Activated CD4-positive, alpha-beta T cell treated with anti-CD3 and anti-CD28 coated beads, Interleukin-2, amount 10 ng/mL, durations not matched to agents 7 days and 5 days (primary cell): Measurements from ENCODE around the gene MYO9A. TPM values are rescaled to one million over a fixed set of nuclear protein-coding genes. Genes with fewer than 3 reads are reported as not detected.
"Not testable (repeated sequence)": the region's sequence is repeated elsewhere in the genome, so short reads cannot be mapped to it uniquely, and the experiment has no call there.

Source experiments
- CTCF ChIA-PET: fragments of 350-600 bp; sonication (Branson Sonifier 250); formaldehyde crosslinking; loops from one replicate; lab custom pipeline; 2021; ENCODE audit warnings: antibody characterized with exemption; lab: Charles Lee
- POLR2A ChIA-PET: fragments of 350-600 bp; sonication (Branson Sonifier 250); formaldehyde crosslinking; loops from one replicate; lab custom pipeline; 2021; ENCODE audit warnings: antibody characterized with exemption; lab: Charles Lee
- DNase-seq: peaks from one replicate; pipeline ENCODE4 v3.0.0-alpha.2; 2020
- H3K27ac Mint-ChIP-seq: one replicate; pipeline ENCODE4 v1.8.0; 2021; ENCODE audit warnings: mild to moderate bottlenecking, moderate library complexity, mixed read lengths
- H3K27me3 Mint-ChIP-seq: one replicate; pipeline ENCODE4 v1.8.0; 2021; ENCODE audit warnings: mixed read lengths
- H3K36me3 Mint-ChIP-seq: one replicate; pipeline ENCODE4 v1.8.0; 2021; ENCODE audit warnings: low read depth, mixed read lengths
- H3K4me1 Mint-ChIP-seq: one replicate; pipeline ENCODE4 v1.8.0; 2021; ENCODE audit warnings: mixed read lengths
- H3K4me3 Mint-ChIP-seq: one replicate; pipeline ENCODE4 v1.8.0; 2021; ENCODE audit warnings: mild to moderate bottlenecking, moderate library complexity, mixed read lengths
- H3K9me3 Mint-ChIP-seq: one replicate; pipeline ENCODE4 v1.8.0; 2021; ENCODE audit warnings: mixed read lengths
- total RNA-seq, 2 experiments: library from RNA; stranded (reverse); gene quantifications; one replicate each; pipeline ENCODE4 v1.2.3, GENCODE V29; 2021

The MYO9A gene
- total RNA-seq, 2 experiments from 2014 or later = 21.8 to 24.1 TPM

GRCh38 chr15:72011302-72011942, 106.5 kb downstream of the MYO9A start:
- no peaks in the 10 kb centered on the region for H3K9me3 Mint-ChIP-seq
- no peak overlapping the region for H3K27ac Mint-ChIP-seq
- no peak overlapping the region for H3K4me3 Mint-ChIP-seq
- peaks cover 3% of the 10 kb centered on the region for H3K36me3 Mint-ChIP-seq
- POLR2A ChIA-PET = no interaction called here
- DNase-seq = no peak
- CTCF ChIA-PET = interaction anchor here (0.7 kb wide), 1 partner anchor 627 kb away, joined by 3 read pairs; no protein-coding TSS in a partner anchor
- no peaks in the 10 kb centered on the region for H3K4me1 Mint-ChIP-seq
- H3K27me3 Mint-ChIP-seq = no peaks in the 10 kb centered on the region

GRCh38 chr15:72009222-72009621, 108.7 kb downstream of the MYO9A start:
- Mint-ChIP-seq H3K27me3 (no peaks in the 10 kb centered on the region), H3K4me3 (no peak overlapping the region), H3K27ac (no peak overlapping the region), H3K9me3 (no peaks in the 10 kb centered on the region), H3K4me1 (peaks cover 2% of the 10 kb centered on the region), H3K36me3 (peaks cover 3% of the 10 kb centered on the region)
- DNase-seq = no peak
- CTCF ChIA-PET = no interaction called here
- POLR2A ChIA-PET = no interaction called here

GRCh38 chr15:72006382-72006781, 111.6 kb downstream of the MYO9A start:
- no peak for DNase-seq
- Mint-ChIP-seq H3K27me3 (no peaks in the 10 kb centered on the region), H3K4me1 (peaks cover 2% of the 10 kb centered on the region), H3K27ac (no peak overlapping the region), H3K9me3 (no peaks in the 10 kb centered on the region), H3K4me3 (no peak overlapping the region), H3K36me3 (peaks cover 3% of the 10 kb centered on the region)
- POLR2A ChIA-PET = no interaction called here
- CTCF ChIA-PET = no interaction called here

GRCh38 chr15:72005483-72005882, 112.5 kb downstream of the MYO9A start:
- Mint-ChIP-seq H3K27me3 (no peaks in the 10 kb centered on the region), H3K9me3 (no peaks in the 10 kb centered on the region), H3K4me3 (no peak overlapping the region), H3K27ac (no peak overlapping the region), H3K36me3 (peaks cover 3% of the 10 kb centered on the region), H3K4me1 (peaks cover 2% of the 10 kb centered on the region)
- CTCF ChIA-PET = interaction anchor here (0.7 kb wide), 1 partner anchor 11 kb away, joined by 3 read pairs; no protein-coding TSS in a partner anchor
- POLR2A ChIA-PET = no interaction called here
- DNase-seq = no peak

GRCh38 chr15:71999807-72000206, 118.1 kb downstream of the MYO9A start:
- ChIA-PET CTCF (no interaction called here), POLR2A (no interaction called here)
- DNase-seq = no peak
- H3K27me3 Mint-ChIP-seq = no peaks in the 10 kb centered on the region
- no peak overlapping the region for H3K4me3 Mint-ChIP-seq
- no peak overlapping the region for H3K27ac Mint-ChIP-seq
- no peaks in the 10 kb centered on the region for H3K9me3 Mint-ChIP-seq
- peaks cover 9% of the 10 kb centered on the region for H3K36me3 Mint-ChIP-seq
- no peaks in the 10 kb centered on the region for H3K4me1 Mint-ChIP-seq

- H3K27me3 Mint-ChIP-seq, H3K36me3 Mint-ChIP-seq, DNase-seq, CTCF ChIA-PET, H3K4me1 Mint-ChIP-seq, POLR2A ChIA-PET, H3K9me3 Mint-ChIP-seq, H3K4me3 Mint-ChIP-seq, H3K27ac Mint-ChIP-seq: not testable (repeated sequence)
Observed at GRCh38 chr15:71998717-71999116, 119.2 kb downstream of the MYO9A start.

GRCh38 chr15:71997691-71998090, 120.3 kb downstream of the MYO9A start:
- Mint-ChIP-seq H3K27me3 (no peaks in the 10 kb centered on the region), H3K27ac (no peak overlapping the region), H3K4me1 (no peaks in the 10 kb centered on the region), H3K36me3 (peaks cover 9% of the 10 kb centered on the region), H3K4me3 (no peak overlapping the region), H3K9me3 (no peaks in the 10 kb centered on the region)
- CTCF ChIA-PET = no interaction called here
- POLR2A ChIA-PET = no interaction called here
- DNase-seq = no peak

GRCh38 chr15:71975816-71976150, 142.2 kb downstream of the MYO9A start:
- H3K4me3 Mint-ChIP-seq = no peak overlapping the region
- H3K9me3 Mint-ChIP-seq = no peaks in the 10 kb centered on the region
- H3K36me3 Mint-ChIP-seq = no peaks in the 10 kb centered on the region
- H3K4me1 Mint-ChIP-seq = no peaks in the 10 kb centered on the region
- no peak for DNase-seq
- ChIA-PET POLR2A (no interaction called here), CTCF (no interaction called here)
- H3K27me3 Mint-ChIP-seq = no peaks in the 10 kb centered on the region
- no peak overlapping the region for H3K27ac Mint-ChIP-seq

GRCh38 chr15:71974211-71974610, 143.7 kb downstream of the MYO9A start:
- POLR2A ChIA-PET = no interaction called here
- Mint-ChIP-seq H3K36me3 (no peaks in the 10 kb centered on the region), H3K27me3 (no peaks in the 10 kb centered on the region), H3K4me1 (no peaks in the 10 kb centered on the region), H3K9me3 (no peaks in the 10 kb centered on the region), H3K27ac (no peak overlapping the region), H3K4me3 (no peak overlapping the region)
- CTCF ChIA-PET = no interaction called here
- DNase-seq = no peak

GRCh38 chr15:71973366-71973765, 144.6 kb downstream of the MYO9A start:
- POLR2A ChIA-PET = no interaction called here
- H3K9me3 Mint-ChIP-seq = no peaks in the 10 kb centered on the region
- no peak overlapping the region for H3K4me3 Mint-ChIP-seq
- DNase-seq = no peak
- H3K36me3 Mint-ChIP-seq = no peaks in the 10 kb centered on the region
- no peaks in the 10 kb centered on the region for H3K27me3 Mint-ChIP-seq
- H3K27ac Mint-ChIP-seq = no peak overlapping the region
- CTCF ChIA-PET = no interaction called here
- H3K4me1 Mint-ChIP-seq = no peaks in the 10 kb centered on the region

- ChIA-PET POLR2A (no interaction called here), CTCF (no interaction called here)
- no peak for DNase-seq
- Mint-ChIP-seq H3K27ac (no peak overlapping the region), H3K9me3 (no peaks in the 10 kb centered on the region), H3K4me1 (no peaks in the 10 kb centered on the region), H3K4me3 (no peak overlapping the region), H3K36me3 (no peaks in the 10 kb centered on the region), H3K27me3 (no peaks in the 10 kb centered on the region)
Observed at GRCh38 chr15:71971905-71972304, 146.0 kb downstream of the MYO9A start.

- Mint-ChIP-seq H3K27me3 (no peaks in the 10 kb centered on the region), H3K36me3 (no peaks in the 10 kb centered on the region), H3K4me1 (no peaks in the 10 kb centered on the region), H3K4me3 (no peak overlapping the region), H3K27ac (no peak overlapping the region), H3K9me3 (no peaks in the 10 kb centered on the region)
- ChIA-PET CTCF (no interaction called here), POLR2A (no interaction called here)
- DNase-seq = no peak
Observed at GRCh38 chr15:71970435-71970834, 147.5 kb downstream of the MYO9A start.

- ChIA-PET POLR2A (no interaction called here), CTCF (no interaction called here)
- DNase-seq = no peak
- Mint-ChIP-seq H3K36me3 (no peaks in the 10 kb centered on the region), H3K9me3 (no peaks in the 10 kb centered on the region), H3K4me1 (no peaks in the 10 kb centered on the region), H3K27me3 (no peaks in the 10 kb centered on the region), H3K27ac (no peak overlapping the region), H3K4me3 (no peak overlapping the region)
Observed at GRCh38 chr15:71962537-71962936, 155.4 kb downstream of the MYO9A start.

- Mint-ChIP-seq H3K27me3 (no peaks in the 10 kb centered on the region), H3K4me3 (no peak overlapping the region), H3K36me3 (no peaks in the 10 kb centered on the region), H3K27ac (no peak overlapping the region), H3K4me1 (no peaks in the 10 kb centered on the region), H3K9me3 (no peaks in the 10 kb centered on the region)
- DNase-seq = no peak
- CTCF ChIA-PET = no interaction called here
- POLR2A ChIA-PET = no interaction called here
Observed at GRCh38 chr15:71957026-71957425, 160.9 kb downstream of the MYO9A start.
